ENCODE measurements around the gene ALB. TPM values are rescaled to one million over a fixed set of nuclear protein-coding genes. Genes with fewer than 3 reads are reported as not detected.

ALB gene
- total RNA-seq, 1 donor from 2014 or later, result 11.6 TPM

GRCh38 chr4:73456177-73457022, 52.3 kb downstream of the ALB start:
- Mint-ChIP-seq H3K27ac (no peak overlapping the region), H3K4me3 (ENCODE audit: low read depth) (no peak overlapping the region), H3K9me3 (ENCODE audit: low read depth) (peaks cover 20% of the 10 kb centered on the region), H3K4me1 (ENCODE audit: low read depth) (peaks cover 15% of the 10 kb centered on the region), H3K27me3 (no peaks in the 10 kb centered on the region), H3K36me3 (ENCODE audit: insufficient read depth) (peaks cover 3% of the 10 kb centered on the region)
- DNase-seq (ENCODE audit: low spot score, unreplicated experiment), result no peak
- no peak for TF ChIP-seq CTCF (IDR thresholded peaks at IDR 0.05; ENCODE audit: unreplicated experiment)

DNA sequence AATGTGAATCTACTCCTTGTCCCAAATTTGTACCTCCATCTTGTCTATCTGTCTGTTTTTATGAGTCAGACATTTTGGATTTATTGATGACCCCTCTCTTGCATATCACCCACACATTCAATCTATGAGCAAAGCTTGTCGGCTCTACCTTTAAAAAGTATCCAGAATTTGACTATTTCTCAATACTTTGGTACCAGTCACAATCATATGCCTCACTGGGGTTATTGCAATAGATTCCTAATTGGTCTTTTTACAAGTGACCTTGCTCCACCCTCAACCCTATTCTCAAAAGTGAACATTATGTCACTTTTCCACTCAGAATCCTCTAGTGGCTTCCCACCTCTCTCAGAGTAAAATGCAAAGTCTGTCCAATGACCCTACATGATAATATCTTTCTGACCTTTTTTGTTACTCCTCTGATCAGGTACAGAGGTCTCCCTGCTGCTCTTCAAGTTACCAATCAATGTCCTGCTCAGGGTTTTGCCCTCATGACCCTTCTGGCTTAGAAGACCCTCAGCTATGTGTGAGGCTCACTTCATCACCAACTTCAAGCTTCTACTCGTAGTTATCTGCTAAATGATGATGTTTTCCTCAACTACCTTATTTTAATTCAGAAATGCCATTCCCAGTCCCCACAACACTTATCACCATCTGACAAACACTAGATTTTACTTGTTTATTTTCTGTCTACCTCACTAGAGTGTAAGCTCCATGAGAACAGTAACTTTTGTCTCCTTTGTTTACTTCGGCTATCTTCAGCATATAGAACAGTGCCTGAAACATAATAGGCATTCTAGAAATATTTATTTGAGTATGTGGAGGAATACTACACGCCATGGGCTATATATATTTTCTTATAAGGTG, 54.3 kb downstream of the ALB start:
- Mint-ChIP-seq H3K36me3 (ENCODE audit: insufficient read depth) (peaks cover 3% of the 10 kb centered on the region), H3K4me1 (ENCODE audit: low read depth) (peaks cover 8% of the 10 kb centered on the region), H3K27ac (no peak overlapping the region), H3K27me3 (no peaks in the 10 kb centered on the region), H3K4me3 (ENCODE audit: low read depth) (no peak overlapping the region), H3K9me3 (ENCODE audit: low read depth) (peaks cover 20% of the 10 kb centered on the region)
- DNase-seq (ENCODE audit: low spot score, unreplicated experiment), result no peak
- no peak for TF ChIP-seq CTCF (IDR thresholded peaks at IDR 0.05; ENCODE audit: unreplicated experiment)

DNA sequence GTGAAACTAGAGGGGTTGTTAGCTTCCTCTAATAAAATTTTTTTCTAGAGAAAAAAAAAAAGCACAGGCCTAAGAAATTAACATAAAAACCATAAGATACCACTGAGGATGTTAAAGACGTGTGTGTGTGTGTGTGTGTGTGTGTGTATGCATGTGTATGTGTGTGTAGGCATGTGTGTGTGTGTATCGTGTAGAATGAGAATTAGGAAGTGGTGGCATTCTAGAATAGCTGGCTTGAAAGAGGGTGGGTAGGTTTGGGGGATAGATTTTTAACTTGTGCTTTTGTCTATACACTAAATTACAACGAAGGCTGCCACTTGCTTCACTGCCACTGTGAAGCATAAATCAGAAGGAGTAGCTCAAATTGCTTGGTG, 54.9 kb downstream of the ALB start:
- TF ChIP-seq CTCF (IDR thresholded peaks at IDR 0.05; ENCODE audit: unreplicated experiment), result no peak
- peaks cover 23% of the 10 kb centered on the region for H3K9me3 Mint-ChIP-seq (ENCODE audit: low read depth)

DNA sequence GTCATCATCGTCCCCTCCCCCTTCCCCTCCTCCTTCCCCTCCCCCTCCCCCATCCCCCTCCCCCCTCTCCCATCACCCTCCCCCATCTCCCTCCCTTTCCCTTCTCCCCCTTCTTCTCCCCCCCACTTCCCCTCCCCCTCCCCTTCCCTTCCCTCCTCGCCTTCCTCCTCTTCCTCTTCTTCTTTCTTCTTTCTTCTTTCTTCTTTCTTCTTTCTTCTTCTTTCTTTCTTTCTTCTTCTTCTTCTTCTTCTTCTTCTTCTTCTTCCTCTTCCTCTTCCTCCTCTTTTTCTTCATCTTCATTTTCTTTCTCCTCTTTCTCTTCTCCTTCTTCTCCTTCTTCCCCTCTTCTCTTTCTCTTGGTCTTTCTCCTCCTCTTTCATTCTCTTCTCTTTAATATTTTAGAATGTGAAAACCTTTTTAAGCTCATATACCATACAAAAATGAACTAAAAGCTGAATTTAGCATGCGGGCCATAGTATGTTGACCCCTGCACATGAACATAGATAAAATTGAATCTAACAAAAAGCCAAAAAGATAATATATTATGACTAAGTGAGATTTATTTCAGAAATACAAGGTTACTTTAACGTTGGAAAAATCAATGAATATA, 56.9 kb downstream of the ALB start:
- no peak for TF ChIP-seq CTCF (IDR thresholded peaks at IDR 0.05; ENCODE audit: unreplicated experiment)
- Mint-ChIP-seq H3K4me3 (ENCODE audit: low read depth) (no peak overlapping the region), H3K27ac (no peak overlapping the region), H3K4me1 (ENCODE audit: low read depth) (peaks cover 2% of the 10 kb centered on the region), H3K9me3 (ENCODE audit: low read depth) (peaks cover 31% of the 10 kb centered on the region), H3K36me3 (ENCODE audit: insufficient read depth) (peaks cover 4% of the 10 kb centered on the region), H3K27me3 (no peaks in the 10 kb centered on the region)
- DNase-seq (ENCODE audit: low spot score, unreplicated experiment), result no peak

More for the DNA sequence above, 54.9 kb downstream of the ALB start:
- Mint-ChIP-seq H3K27ac (no peak overlapping the region), H3K4me1 (ENCODE audit: low read depth) (peaks cover 4% of the 10 kb centered on the region), H3K36me3 (ENCODE audit: insufficient read depth) (peaks cover 3% of the 10 kb centered on the region), H3K4me3 (ENCODE audit: low read depth) (no peak overlapping the region), H3K27me3 (no peaks in the 10 kb centered on the region)
- DNase-seq (ENCODE audit: low spot score, unreplicated experiment), result no peak

- no peak for DNase-seq (ENCODE audit: low spot score, unreplicated experiment)
- no peak overlapping the region for H3K27ac Mint-ChIP-seq
- H3K36me3 Mint-ChIP-seq (ENCODE audit: insufficient read depth), result peaks cover 2% of the 10 kb centered on the region
- peaks cover 40% of the 10 kb centered on the region for H3K9me3 Mint-ChIP-seq (ENCODE audit: low read depth)
- H3K4me1 Mint-ChIP-seq (ENCODE audit: low read depth), result no peaks in the 10 kb centered on the region
- no peaks in the 10 kb centered on the region for H3K27me3 Mint-ChIP-seq
- H3K4me3 Mint-ChIP-seq (ENCODE audit: low read depth), result no peak overlapping the region
- no peak for TF ChIP-seq CTCF (IDR thresholded peaks at IDR 0.05; ENCODE audit: unreplicated experiment)
These were observed 64.1 kb downstream of the ALB start for GRCh38 chr4:73468170-73468569.

Measured in progenitor cell of endocrine pancreas (in vitro differentiated cells).